IMR-90 (cell line): ENCODE results near the gene PRELID3B. TPM values are rescaled to one million over a fixed set of nuclear protein-coding genes. Genes with fewer than 3 reads are reported as not detected.
A peak's percentile ranks its signal among the peaks of the same experiment; 100 is the strongest.

Experiments used
- ATAC-seq: fragments of 200-7000 bp; cut with Tn5 transposase; 2 replicates; pipeline ENCODE4 v1.9.1; 2020; ENCODE audit warnings: low read depth, mild to moderate bottlenecking, moderate library complexity
- BruUV-seq: library from RNA; stranded (reverse); fragments of 400-500 nt; replicated peaks from 2 replicates; lab custom pipeline; 2021; lab: Mats Ljungman, UMichigan
- CTCF ChIA-PET: fragments of 300-600 bp; formaldehyde crosslinking; extraction: SDS; loops from one replicate; lab custom pipeline; 2021; ENCODE audit warnings: antibody characterized with exemption; lab: Yijun Ruan, JAX
- POLR2A ChIA-PET: fragments of 300-600 bp; sonication (Branson Sonifier 250); formaldehyde crosslinking; loops from one replicate; lab custom pipeline; 2022; ENCODE audit warnings: antibody characterized with exemption; ENCODE audit not compliant: unreplicated experiment; lab: Charles Lee
- DNase-seq: peaks from one replicate; pipeline ENCODE4 v3.0.0; 2013
- H2AFZ ChIP-seq: replicated peaks from 2 replicates; pipeline ENCODE3; 2013; ENCODE audit warnings: low read length, mild to moderate bottlenecking; ENCODE audit not compliant: poor library complexity
- H2AK5ac ChIP-seq: 2 replicates; pipeline ENCODE4 v1.6.1; 2013; ENCODE audit warnings: low read depth, low read length, inconsistent platforms
- H2AK9ac ChIP-seq: replicated peaks from 2 replicates; pipeline ENCODE3; 2013; ENCODE audit warnings: mild to moderate bottlenecking, low read depth, low read length, moderate library complexity; ENCODE audit not compliant: poor library complexity
- H2BK120ac ChIP-seq: 2 replicates; pipeline ENCODE4 v1.6.1; 2013; ENCODE audit warnings: low read depth, low read length, inconsistent platforms
- H2BK15ac ChIP-seq: 3 replicates; pipeline ENCODE4 v1.6.1; 2013; ENCODE audit warnings: low read depth, low read length, inconsistent platforms
- H2BK20ac ChIP-seq: 2 replicates; pipeline ENCODE4 v1.6.1; 2013; ENCODE audit warnings: low read depth, mild to moderate bottlenecking, inconsistent platforms, low read length, moderate library complexity
- H2BK5ac ChIP-seq: 2 replicates; pipeline ENCODE4 v1.6.1; 2013; ENCODE audit warnings: mild to moderate bottlenecking, low read depth, low read length, inconsistent platforms; ENCODE audit not compliant: poor library complexity, severe bottlenecking
- H3K14ac ChIP-seq: replicated peaks from 2 replicates; pipeline ENCODE4 v1.6.1; 2013; ENCODE audit warnings: low read depth, low read length, inconsistent platforms
- H3K18ac ChIP-seq: 2 replicates; pipeline ENCODE4 v1.6.1; 2013; ENCODE audit warnings: low read depth, low read length, control low read depth
- H3K23ac ChIP-seq: 2 replicates; pipeline ENCODE4 v1.6.1; 2013; ENCODE audit warnings: low read depth, low read length, inconsistent platforms
- H3K27ac ChIP-seq: 2 replicates; pipeline ENCODE4 v1.5.1; 2013; ENCODE audit warnings: mild to moderate bottlenecking, control low read depth, low read length; ENCODE audit not compliant: insufficient read depth
- H3K27me3 ChIP-seq: 2 replicates; pipeline ENCODE4 v1.6.1; 2013; ENCODE audit warnings: low read length; ENCODE audit not compliant: control insufficient read depth, insufficient read depth
- H3K36me3 ChIP-seq: 2 replicates; pipeline ENCODE4 v1.6.1; 2013; ENCODE audit warnings: low read length, mixed read lengths; ENCODE audit not compliant: control insufficient read depth, insufficient read depth
- H3K4ac ChIP-seq: 2 replicates; pipeline ENCODE4 v1.6.1; 2013; ENCODE audit warnings: low read depth, low read length, inconsistent platforms
- H3K4me1 ChIP-seq: 2 replicates; pipeline ENCODE4 v1.6.1; 2013; ENCODE audit warnings: low read length, mixed read lengths; ENCODE audit not compliant: control insufficient read depth, insufficient read depth
- H3K4me2 ChIP-seq: 2 replicates; pipeline ENCODE4 v1.6.1; 2013; ENCODE audit warnings: low read depth, mild to moderate bottlenecking, control low read depth, low read length, moderate library complexity
- H3K4me3 ChIP-seq: 2 replicates; pipeline ENCODE4 v1.5.1; 2013; ENCODE audit warnings: low read depth, mild to moderate bottlenecking, control low read depth, low read length, moderate library complexity; ENCODE audit not compliant: insufficient read depth
- H3K56ac ChIP-seq: 2 replicates; pipeline ENCODE4 v1.6.1; 2013; ENCODE audit warnings: low read length, inconsistent platforms; ENCODE audit not compliant: insufficient read depth; ENCODE audit errors: extremely low read depth
- H3K79me1 ChIP-seq, 2 experiments: 2 replicates each; pipeline ENCODE4 v1.6.1; 2013; ENCODE audit warnings: low read length in 2 of 2, inconsistent platforms in 1 of 2, low read depth in 1 of 2
- H3K9ac ChIP-seq: 2 replicates; pipeline ENCODE4 v1.6.1; 2013; ENCODE audit warnings: low read depth, low read length, control low read depth
- H3K9me1 ChIP-seq: 2 replicates; pipeline ENCODE4 v1.6.1; 2013; ENCODE audit warnings: low read length, inconsistent platforms; ENCODE audit not compliant: insufficient read depth
- H3K9me3 ChIP-seq: 2 replicates; pipeline ENCODE4 v1.6.1; 2013; ENCODE audit warnings: low read length; ENCODE audit not compliant: control insufficient read depth, insufficient read depth
- H4K20me1 ChIP-seq: 2 replicates; pipeline ENCODE4 v1.6.1; 2013; ENCODE audit warnings: low read length, inconsistent platforms; ENCODE audit not compliant: insufficient read depth
- H4K5ac ChIP-seq: 2 replicates; pipeline ENCODE4 v1.6.1; 2013; ENCODE audit warnings: mild to moderate bottlenecking, low read depth, low read length, control low read depth
- H4K8ac ChIP-seq, 2 experiments: 2 replicates each; pipeline ENCODE4 v1.6.1; 2013; ENCODE audit warnings: low read depth in 2 of 2, low read length in 2 of 2, control low read depth in 1 of 2, inconsistent platforms in 1 of 2
- H4K91ac ChIP-seq: 2 replicates; pipeline ENCODE4 v1.6.1; 2013; ENCODE audit warnings: low read depth, low read length, inconsistent platforms; ENCODE audit not compliant: insufficient read depth
- BHLHE40 ChIP-seq: fragments of 150-350 bp; IDR thresholded peaks from 2 replicates; pipeline ENCODE4 v1.6.1; 2016; ENCODE audit warnings: mild to moderate bottlenecking, low read depth, low read length
- CEBPB ChIP-seq: IDR thresholded peaks from 2 replicates; pipeline ENCODE4 v1.6.1; 2012; ENCODE audit warnings: low read depth, low read length, improper control_type of control experiment
- CHD1 ChIP-seq: IDR thresholded peaks from 2 replicates; pipeline ENCODE4 v1.6.1; 2012; ENCODE audit warnings: low read depth, low read length, improper control_type of control experiment
- CTCF ChIP-seq: conservative IDR thresholded peaks from 2 replicates; pipeline ENCODE4 v1.5.1; 2012; ENCODE audit warnings: mild to moderate bottlenecking, low read depth, low read length, improper control_type of control experiment
- ELK1 ChIP-seq: fragments of 150-350 bp; IDR thresholded peaks from 2 replicates; pipeline ENCODE4 v1.6.1; 2016; ENCODE audit warnings: low read depth, mild to moderate bottlenecking, low read length, moderate library complexity, borderline replicate concordance
- FOS ChIP-seq: fragments of 150-350 bp; IDR thresholded peaks from 2 replicates; pipeline ENCODE4 v1.6.1; 2016; ENCODE audit warnings: low read depth, low read length
- MAZ ChIP-seq: IDR thresholded peaks from 2 replicates; pipeline ENCODE4 v1.6.1; 2012; ENCODE audit warnings: low read depth, mild to moderate bottlenecking, low read length, improper control_type of control experiment, moderate library complexity, borderline replicate concordance
- MXI1 ChIP-seq: IDR thresholded peaks from 2 replicates; pipeline ENCODE4 v1.6.1; 2012; ENCODE audit warnings: low read depth, mild to moderate bottlenecking, low read length, moderate library complexity, borderline replicate concordance
- NFE2L2 ChIP-seq: fragments of 150-350 bp; IDR thresholded peaks from 2 replicates; pipeline ENCODE4 v1.6.1; 2016; ENCODE audit warnings: low read depth, mild to moderate bottlenecking, low read length
- POLR2A ChIP-seq: IDR thresholded peaks from 2 replicates; pipeline ENCODE4 v1.6.1; 2012; ENCODE audit warnings: mild to moderate bottlenecking, low read depth, low read length
- RAD21 ChIP-seq: IDR thresholded peaks from 2 replicates; pipeline ENCODE4 v1.6.1; 2012; ENCODE audit warnings: low read length, improper control_type of control experiment
- SMC3 ChIP-seq: fragments of 150-350 bp; IDR thresholded peaks from 2 replicates; pipeline ENCODE4 v1.6.1; 2016; ENCODE audit warnings: low read depth, mild to moderate bottlenecking, antibody characterized with exemption, low read length, moderate library complexity
- USF2 ChIP-seq: fragments of 150-350 bp; IDR thresholded peaks from 2 replicates; pipeline ENCODE4 v1.6.1; 2017; ENCODE audit warnings: mild to moderate bottlenecking, antibody characterized with exemption, low read length, low read depth
- WGBS, 2 experiments: methylation state at CpG; one replicate each; pipeline versions ENCODE4 v1.1.5 to v1.1.7; 2013; ENCODE audit warnings: missing lambda C conversion rate in 2 of 2; ENCODE audit not compliant: insufficient read length in 1 of 2; ENCODE audit errors: extremely low coverage in 2 of 2; 5-methylcytosine and 5-hydroxymethylcytosine counted together
- dilution Hi-C: fragments of 300-500 bp; cut with HindIII; formaldehyde crosslinking; loops from one replicate; pipeline ENCODE4 v1.14.3; 2018; ENCODE audit warnings: low sequenced_read_pairs; ENCODE audit not compliant: unreplicated experiment
- in situ Hi-C: fragments of 300-500 bp; cut with MboI; formaldehyde crosslinking; loops from 3 replicates; pipeline ENCODE4 v1.14.3; 2019; ENCODE audit warnings: low sequenced_read_pairs, inconsistent platforms, mixed read lengths
- intact Hi-C: fragments of 100-400 bp; cut with micrococcal nuclease; formaldehyde crosslinking; loops from 2 replicates; pipeline ENCODE4 v1.10.0; 2022
- polyA plus RNA-seq, 3 experiments: library from polyadenylated mRNA; depleted of rRNA; stranded (reverse); fragments of >200 nt; gene quantifications; 2 replicates each; pipeline ENCODE4 v1.2.3, GENCODE V29; 2012; ENCODE audit warnings: low replicate concordance in 1 of 3
- total RNA-seq: library from RNA; depleted of rRNA; stranded (reverse); fragments of >200 nt; gene quantifications from 2 replicates; pipeline ENCODE4 v1.2.3, GENCODE V29; 2012

PRELID3B gene
- total and polyA plus RNA-seq, 2 of the 4 experiments (the other 2 are of a cell fraction), result 24.8 to 41.9 TPM

GRCh38 chr20:59032023-59032712 is 10.4 kb downstream of the PRELID3B start, which contains the start of gene ATP5F1E:
ATP5F1E (minus strand) TSS chr20:59032335; CDS start chr20:59032251, 84 bp downstream.
- H3K18ac ChIP-seq, result peak within 1 kb of the TSS; percentile 69; the same call in 1 of the 2 replicates
- TF ChIP-seq CHD1 (no peak), USF2 (no peak), CEBPB (no peak), MXI1 (no peak; the same call in none of the 2 replicates), MAZ (peak; percentile 84; the same call in 1 of the 2 replicates), CTCF (no peak), BHLHE40 (peak; percentile 21; the same call in 1 of the 2 replicates), RAD21 (no peak), NFE2L2 (no peak), FOS (no peak), POLR2A (peak; percentile 79), ELK1 (no peak), SMC3 (no peak)

More at GRCh38 chr20:59032023-59032712, 10.4 kb downstream of the PRELID3B start, which contains the start of gene ATP5F1E:
- peaks cover 7% of the 10 kb centered on the region for H3K9me1 ChIP-seq
- peak within 1 kb of the TSS; percentile 50; the same call in 1 of the 2 replicates for H2BK20ac ChIP-seq
- 1% methylated on average over 59 of the region's 86 CpGs; no CpG with 5 or more reads in 1 of the 2 experiments for WGBS, 2 experiments
- ChIA-PET POLR2A (interaction anchor here (0.6 to 1.3 kb wide), 2 partner anchors 11 to 136 kb away, joined by 3 to 5 read pairs; no protein-coding TSS in a partner anchor), CTCF (interaction anchor here (0.9 to 1.4 kb wide), 2 partner anchors 11 to 45 kb away, joined by 3 to 5 read pairs; partner anchors contain the start of gene PRELID3B)
- peak within 1 kb of the TSS; percentile 93 for H2BK5ac ChIP-seq
- peak within 1 kb of the TSS; percentile 46 to 96 for H4K8ac ChIP-seq
- peak within 1 kb of the TSS; percentile 84 for H3K56ac ChIP-seq
- no peaks in the 10 kb centered on the region for H3K27me3 ChIP-seq
- peak within 1 kb of the TSS; percentile 99 for H3K4ac ChIP-seq
- H4K5ac ChIP-seq, result peak within 1 kb of the TSS; percentile 87
- peaks cover 18% of the 10 kb centered on the region for H3K36me3 ChIP-seq
- no peaks in the 10 kb centered on the region for H3K9me3 ChIP-seq
- intact Hi-C loops, result loop anchor here (5.0 kb wide), 2 partner anchors 140 to 160 kb away; no protein-coding TSS in a partner anchor
- peaks cover 27% of the 10 kb centered on the region for H4K20me1 ChIP-seq
- dilution Hi-C loops, result no loop called here
- H3K79me1 ChIP-seq, result peaks cover 20 to 46% of the 10 kb centered on the region in 2 experiments
- H3K4me3 ChIP-seq, result peak within 1 kb of the TSS; percentile 93
- peaks cover 9% of the 10 kb centered on the region for H3K4me1 ChIP-seq
- ATAC-seq (peak; percentile 99), DNase-seq (peak; percentile 89)
- peak within 1 kb of the TSS; percentile 49; the same call in 1 of the 3 replicates for H2BK15ac ChIP-seq
- in situ Hi-C loops, result loop anchor here (25.0 kb wide), 3 partner anchors 795 to 1645 kb away; partner anchors contain the start of genes ANKRD60 and RBM38
- peak within 1 kb of the TSS; percentile 96 for H3K4me2 ChIP-seq
- peak within 1 kb of the TSS; percentile 99 for H2AK9ac ChIP-seq
- peak within 1 kb of the TSS; percentile 96 for H2AFZ ChIP-seq
- peak within 1 kb of the TSS; percentile 97 for H3K14ac ChIP-seq
- H2AK5ac ChIP-seq, result peak within 1 kb of the TSS; percentile 85
- BruUV-seq, result no TSS peak
- H3K27ac ChIP-seq, result peak within 1 kb of the TSS; percentile 94
- H3K23ac ChIP-seq, result peak within 1 kb of the TSS; percentile 99
- H2BK120ac ChIP-seq, result peak within 1 kb of the TSS; percentile 80
- peak within 1 kb of the TSS; percentile 88 for H3K9ac ChIP-seq
- peak within 1 kb of the TSS; percentile 92 for H4K91ac ChIP-seq
